Chondrocyte (in vitro differentiated cells): Measurements from ENCODE around the gene SLC30A4. TPM values are rescaled to one million over a fixed set of nuclear protein-coding genes. Genes with fewer than 3 reads are reported as not detected.

Experiments
- DNase-seq: peaks from one replicate; pipeline ENCODE4 v3.0.0; 2021; ENCODE audit warnings: mixed read lengths, low spot score
- H3K27ac Mint-ChIP-seq: one replicate; pipeline ENCODE4 v1.8.0; 2021; ENCODE audit warnings: mild to moderate bottlenecking, moderate library complexity, mixed read lengths; ENCODE audit not compliant: unreplicated experiment
- H3K27me3 Mint-ChIP-seq: 2 replicates; pipeline ENCODE4 v1.8.0; 2021; ENCODE audit warnings: low read depth, mixed read lengths
- H3K36me3 Mint-ChIP-seq: 2 replicates; pipeline ENCODE4 v1.8.0; 2021; ENCODE audit warnings: low read depth, mixed read lengths
- H3K4me1 Mint-ChIP-seq: 2 replicates; pipeline ENCODE4 v1.8.0; 2021; ENCODE audit warnings: low read depth, mild to moderate bottlenecking, mixed read lengths
- H3K4me3 Mint-ChIP-seq: one replicate; pipeline ENCODE4 v1.8.0; 2021; ENCODE audit warnings: mild to moderate bottlenecking, moderate library complexity, mixed read lengths; ENCODE audit not compliant: unreplicated experiment
- H3K9me3 Mint-ChIP-seq: 2 replicates; pipeline ENCODE4 v1.8.0; 2021; ENCODE audit warnings: low read depth, mixed read lengths
- CTCF ChIP-seq: fragments of 200-600 bp; sonication (generic); IDR thresholded peaks from 2 replicates; pipeline ENCODE4 v1.5.0; 2021; ENCODE audit warnings: antibody characterized with exemption, mild to moderate bottlenecking, moderate library complexity
- total RNA-seq: library from RNA; stranded (reverse); gene quantifications from 3 replicates; pipeline ENCODE4 v1.2.1, GENCODE V29; 2021

SLC30A4 gene
- total RNA-seq, 1 donor from 2014 or later: 17.1 TPM

- no peak overlapping the region for H3K4me3 Mint-ChIP-seq
- no peaks in the 10 kb centered on the region for H3K9me3 Mint-ChIP-seq
- no peak for DNase-seq
- peaks cover 9% of the 10 kb centered on the region for H3K36me3 Mint-ChIP-seq
- TF ChIP-seq CTCF: no peak
- H3K27ac Mint-ChIP-seq: no peak overlapping the region
- no peaks in the 10 kb centered on the region for H3K4me1 Mint-ChIP-seq
- H3K27me3 Mint-ChIP-seq: no peaks in the 10 kb centered on the region
These were observed 36.2 kb downstream of the SLC30A4 start for GRCh38 chr15:45486317-45486716.

- peaks cover 8% of the 10 kb centered on the region for H3K4me1 Mint-ChIP-seq
- no peak for TF ChIP-seq CTCF
- no peak overlapping the region for H3K4me3 Mint-ChIP-seq
- H3K9me3 Mint-ChIP-seq: no peaks in the 10 kb centered on the region
- DNase-seq: no peak
- peaks cover 4% of the 10 kb centered on the region for H3K36me3 Mint-ChIP-seq
- H3K27me3 Mint-ChIP-seq: no peaks in the 10 kb centered on the region
- no peak overlapping the region for H3K27ac Mint-ChIP-seq
These were observed 41.4 kb downstream of the SLC30A4 start for GRCh38 chr15:45481135-45481534.

GRCh38 chr15:45476410-45476809, 46.1 kb downstream of the SLC30A4 start:
- DNase-seq: no peak
- no peak overlapping the region for H3K27ac Mint-ChIP-seq
- no peak for TF ChIP-seq CTCF
- peaks cover 11% of the 10 kb centered on the region for H3K27me3 Mint-ChIP-seq
- H3K9me3 Mint-ChIP-seq: no peaks in the 10 kb centered on the region
- no peak overlapping the region for H3K4me3 Mint-ChIP-seq
- H3K4me1 Mint-ChIP-seq: peaks cover 8% of the 10 kb centered on the region
- peaks cover 1% of the 10 kb centered on the region for H3K36me3 Mint-ChIP-seq

- Mint-ChIP-seq H3K36me3 (no peaks in the 10 kb centered on the region), H3K9me3 (no peaks in the 10 kb centered on the region), H3K27ac (no peak overlapping the region), H3K4me3 (no peak overlapping the region), H3K27me3 (peaks cover 20% of the 10 kb centered on the region), H3K4me1 (peaks cover 8% of the 10 kb centered on the region)
- TF ChIP-seq CTCF: no peak
- no peak for DNase-seq
These were observed 47.8 kb downstream of the SLC30A4 start for GRCh38 chr15:45474799-45475198.

- H3K4me1 Mint-ChIP-seq: peaks cover 8% of the 10 kb centered on the region
- no peak for TF ChIP-seq CTCF
These were observed 49.5 kb downstream of the SLC30A4 start for GRCh38 chr15:45473068-45473467.

More at GRCh38 chr15:45473068-45473467, 49.5 kb downstream of the SLC30A4 start:
- peak; percentile 33 for DNase-seq
- Mint-ChIP-seq H3K27ac (no peak overlapping the region), H3K4me3 (no peak overlapping the region), H3K36me3 (no peaks in the 10 kb centered on the region), H3K9me3 (no peaks in the 10 kb centered on the region), H3K27me3 (peaks cover 31% of the 10 kb centered on the region)
